Neural crest cell (in vitro differentiated cells): ENCODE measurements around the gene PNMA8A. TPM values are rescaled to one million over a fixed set of nuclear protein-coding genes. Genes with fewer than 3 reads are reported as not detected.

ENCODE experiments used
- DNase-seq: peaks from one replicate; pipeline ENCODE4 v3.0.0; 2021; ENCODE audit warnings: low read depth, mixed read lengths, low spot score
- H3K27ac Mint-ChIP-seq: one replicate; pipeline ENCODE4 v1.8.0; 2021; ENCODE audit warnings: mild to moderate bottlenecking, mixed read lengths; ENCODE audit not compliant: unreplicated experiment
- H3K27me3 Mint-ChIP-seq: 2 replicates; pipeline ENCODE4 v1.8.0; 2021; ENCODE audit warnings: low read depth, mild to moderate bottlenecking, mixed read lengths
- H3K36me3 Mint-ChIP-seq: 2 replicates; pipeline ENCODE4 v1.8.0; 2021; ENCODE audit warnings: low read depth, mild to moderate bottlenecking, mixed read lengths
- H3K4me1 Mint-ChIP-seq: 2 replicates; pipeline ENCODE4 v1.8.0; 2021; ENCODE audit warnings: mixed read lengths
- H3K4me3 Mint-ChIP-seq: one replicate; pipeline ENCODE4 v1.8.0; 2021; ENCODE audit warnings: mild to moderate bottlenecking, mixed read lengths
- H3K9me3 Mint-ChIP-seq: 2 replicates; pipeline ENCODE4 v1.8.0; 2021; ENCODE audit warnings: mixed read lengths
- CTCF ChIP-seq: fragments of 200-600 bp; sonication (generic); conservative IDR thresholded peaks from 2 replicates; pipeline ENCODE4 v1.5.0; 2021; ENCODE audit warnings: antibody characterized with exemption, mild to moderate bottlenecking
- total RNA-seq: library from RNA; stranded (reverse); gene quantifications from 2 replicates; pipeline ENCODE4 v1.2.1, GENCODE V29; 2021

The PNMA8A gene
- total RNA-seq, 1 donor from 2014 or later: 28.4 TPM

GRCh38 chr19:46431824-46432223, 39.5 kb downstream of the PNMA8A start:
- no peaks in the 10 kb centered on the region for H3K36me3 Mint-ChIP-seq
- no peak overlapping the region for H3K27ac Mint-ChIP-seq
- peak; percentile 39 for TF ChIP-seq CTCF
- H3K4me1 Mint-ChIP-seq: peaks cover 24% of the 10 kb centered on the region
- no peak for DNase-seq
- H3K4me3 Mint-ChIP-seq: no peak overlapping the region
- no peaks in the 10 kb centered on the region for H3K9me3 Mint-ChIP-seq
- peaks cover 3% of the 10 kb centered on the region for H3K27me3 Mint-ChIP-seq

- Mint-ChIP-seq H3K9me3 (no peaks in the 10 kb centered on the region), H3K4me1 (peaks cover 34% of the 10 kb centered on the region), H3K36me3 (no peaks in the 10 kb centered on the region), H3K27ac (no peak overlapping the region), H3K4me3 (no peak overlapping the region), H3K27me3 (peaks cover 3% of the 10 kb centered on the region)
- no peak for TF ChIP-seq CTCF
- DNase-seq: no peak
Measured at GRCh38 chr19:46429999-46430398, 41.4 kb downstream of the PNMA8A start.

GRCh38 chr19:46428239-46429135, 42.9 kb downstream of the PNMA8A start, which contains the start of gene PNMA8C:
TSS of gene PNMA8C (minus strand) at chr19:46428936. CDS start at chr19:46428359, 577 bp downstream.
- H3K27me3 Mint-ChIP-seq: peaks cover 3% of the 10 kb centered on the region
- no peaks in the 10 kb centered on the region for H3K36me3 Mint-ChIP-seq
- peak within 1 kb of the TSS; percentile 32 for H3K27ac Mint-ChIP-seq
- no peaks in the 10 kb centered on the region for H3K9me3 Mint-ChIP-seq
- H3K4me1 Mint-ChIP-seq: peaks cover 34% of the 10 kb centered on the region
- TF ChIP-seq CTCF: no peak
- peak; percentile 81 for DNase-seq
- H3K4me3 Mint-ChIP-seq: peak within 1 kb of the TSS; percentile 82

- H3K4me1 Mint-ChIP-seq: peaks cover 34% of the 10 kb centered on the region
- H3K9me3 Mint-ChIP-seq: no peaks in the 10 kb centered on the region
- DNase-seq: no peak
- peaks cover 3% of the 10 kb centered on the region for H3K27me3 Mint-ChIP-seq
- no peak overlapping the region for H3K27ac Mint-ChIP-seq
- H3K36me3 Mint-ChIP-seq: no peaks in the 10 kb centered on the region
- TF ChIP-seq CTCF: no peak
- peak overlapping the region; percentile 85 for H3K4me3 Mint-ChIP-seq
Measured at GRCh38 chr19:46427518-46428045, 43.8 kb downstream of the PNMA8A start.

GRCh38 chr19:46426506-46427162, 44.7 kb downstream of the PNMA8A start:
- H3K36me3 Mint-ChIP-seq: no peaks in the 10 kb centered on the region
- peaks cover 3% of the 10 kb centered on the region for H3K27me3 Mint-ChIP-seq
- TF ChIP-seq CTCF: no peak
- H3K9me3 Mint-ChIP-seq: no peaks in the 10 kb centered on the region
- H3K27ac Mint-ChIP-seq: no peak overlapping the region
- H3K4me1 Mint-ChIP-seq: peaks cover 34% of the 10 kb centered on the region
- peak overlapping the region; percentile 85 for H3K4me3 Mint-ChIP-seq
- DNase-seq: peak; percentile 83
